K562 (cell line): ENCODE measurements around the gene SNAPC2. TPM values are rescaled to one million over a fixed set of nuclear protein-coding genes. Genes with fewer than 3 reads are reported as not detected.

Experiments
- ATF3 ChIP-seq, 2 experiments: fragments of 450-650 bp in 1 of 2; sonication (generic) in 1 of 2; formaldehyde crosslinking in 1 of 2; IDR thresholded peaks in 1 of 2; conservative IDR thresholded peaks in 1 of 2; 2 replicates each; pipeline versions ENCODE4 v1.6.1 to v1.8.1; 2016 to 2023; ENCODE audit warnings: mild to moderate bottlenecking in 2 of 2, moderate library complexity in 2 of 2, inconsistent platforms in 1 of 2, missing genetic modification reagents in 1 of 2
- CBFA2T2 ChIP-seq: fragments of 450-650 bp; conservative IDR thresholded peaks from 2 replicates; pipeline ENCODE4 v1.6.1; 2017; ENCODE audit warnings: mild to moderate bottlenecking
- CEBPZ ChIP-seq: fragments of 150-350 bp; IDR thresholded peaks from 2 replicates; pipeline ENCODE4 v1.6.1; 2014; ENCODE audit warnings: low read depth, mild to moderate bottlenecking, low read length, borderline replicate concordance
- CXXC5 ChIP-seq: fragments of 250-450 bp; sonication (Bioruptor Pico); IDR thresholded peaks from 2 replicates; pipeline ENCODE4 v1.8.0; 2022; ENCODE audit warnings: inconsistent platforms, mild to moderate bottlenecking, moderate library complexity
- GABPB2 ChIP-seq: fragments of 250-450 bp; sonication (Bioruptor Pico); conservative IDR thresholded peaks from 2 replicates; pipeline ENCODE4 v1.5.1; 2021; ENCODE audit warnings: mild to moderate bottlenecking
- GTF2B ChIP-seq: IDR thresholded peaks from 2 replicates; pipeline ENCODE4 v1.6.1; 2011; ENCODE audit not compliant: insufficient read length; ENCODE audit errors: extremely low read depth
- GTF2E2 ChIP-seq: fragments of 200-800 bp; sonication (Bioruptor generic); IDR thresholded peaks from 2 replicates; pipeline ENCODE4 v1.6.1; 2016; ENCODE audit warnings: missing genetic modification characterization, missing compliant biosample characterization
- KLF6 ChIP-seq: fragments of 250-450 bp; sonication (Bioruptor Pico); IDR thresholded peaks from 2 replicates; pipeline ENCODE4 v1.4.0; 2020; ENCODE audit warnings: mild to moderate bottlenecking, moderate library complexity, borderline replicate concordance
- MNT ChIP-seq, 2 experiments: fragments of 450-650 bp; conservative IDR thresholded peaks; 2 replicates each; pipeline ENCODE4 v1.6.1; 2017; ENCODE audit warnings: mild to moderate bottlenecking in 2 of 2, moderate library complexity in 2 of 2
- MTA1 ChIP-seq: fragments of 450-650 bp; IDR thresholded peaks from 2 replicates; pipeline ENCODE4 v1.6.1; 2017; ENCODE audit warnings: borderline replicate concordance
- NR4A1 ChIP-seq, 2 experiments: fragments of 250-450 bp in 1 of 2; fragments of 450-650 bp in 1 of 2; sonication (Bioruptor Pico) in 1 of 2; IDR thresholded peaks; 2 replicates each; pipeline versions ENCODE4 v1.4.0 to v1.6.1; 2016 to 2020; ENCODE audit warnings: mild to moderate bottlenecking in 2 of 2, missing compliant biosample characterization in 1 of 2, missing genetic modification characterization in 1 of 2, moderate library complexity in 1 of 2
- POLR2A ChIP-seq: fragments of 450-650 bp; conservative IDR thresholded peaks from 2 replicates; pipeline ENCODE4 v1.6.1; 2016
- RBFOX2 ChIP-seq: fragments of 200-400 bp; formaldehyde crosslinking; IDR thresholded peaks from 2 replicates; pipeline ENCODE4 v1.6.1; 2017; ENCODE audit warnings: low read depth, mild to moderate bottlenecking, low read length, moderate library complexity
- STAT5A ChIP-seq: IDR thresholded peaks from 2 replicates; pipeline ENCODE4 v1.6.1; 2012; ENCODE audit warnings: low read length, inconsistent platforms, borderline replicate concordance
- THRB ChIP-seq: fragments of 450-650 bp; formaldehyde crosslinking; conservative IDR thresholded peaks from 2 replicates; pipeline ENCODE4 v1.4.0; 2022; ENCODE audit warnings: mild to moderate bottlenecking, missing genetic modification characterization
- ZC3H4 ChIP-seq: sonication (generic); formaldehyde crosslinking; IDR thresholded peaks from 2 replicates; pipeline ENCODE4 v1.9.0; 2021; ENCODE audit warnings: missing genetic modification reagents, borderline replicate concordance
- ZNF143 ChIP-seq: sonication (generic); formaldehyde crosslinking; IDR thresholded peaks from 2 replicates; pipeline ENCODE4 v1.9.0; 2022; ENCODE audit warnings: mild to moderate bottlenecking, missing genetic modification reagents
- ZNF174 ChIP-seq: fragments of 250-450 bp; sonication (Bioruptor Pico); IDR thresholded peaks from 2 replicates; pipeline ENCODE4 v1.4.0; 2020; ENCODE audit warnings: mild to moderate bottlenecking
- ZNF224 ChIP-seq: sonication (generic); formaldehyde crosslinking; IDR thresholded peaks from 2 replicates; pipeline ENCODE4 v1.8.0; 2022; ENCODE audit warnings: mild to moderate bottlenecking, missing genetic modification reagents
- polyA plus RNA-seq, 8 experiments: library from polyadenylated mRNA; depleted of rRNA in 4 of 8; stranded (reverse) in 5 of 8; unstranded in 3 of 8; fragments of >200 nt; fragmentation: Nextera tagmentation in 2 of 8; fragmentation: Illumina TruSeq in 1 of 8; extraction: Ambion mirVana in 2 of 8; extraction: Trizol in 1 of 8; gene quantifications; 2 replicates each; pipeline versions ENCODE4 v1.2.1 to v1.2.3, GENCODE V29; 2011 to 2014; ENCODE audit warnings: inconsistent platforms in 1 of 8, missing spikeins in 1 of 8
- total RNA-seq, 7 experiments: library from RNA; depleted of rRNA in 6 of 7; stranded (reverse); fragments of >200 nt in 6 of 7; fragmentation: Illumina TruSeq in 2 of 7; extraction: Trizol in 2 of 7; gene quantifications; 2 replicates each; pipeline versions ENCODE4 v1.2.1 to v1.2.3, GENCODE V29; 2011 to 2021; ENCODE audit warnings: low replicate concordance in 1 of 7

SNAPC2 gene
- total and polyA plus RNA-seq, 9 of the 15 experiments (the other 6 are each of a cell fraction or from before 2014, with no cell fraction given) = 0.59 to 45.1 (median 15.3) TPM

- TF ChIP-seq GTF2B (no peak), ZNF224 (CRISPR knock-in tag) (no peak), MTA1 (peak; percentile 96), CXXC5 (peak; percentile 87), NR4A1 (CRISPR knock-in tag; IDR thresholded peaks at IDR 0.05) (0 out of 2 replicates have a peak, but pooled peaks have one; percentile 35), NR4A1 (tag; IDR thresholded peaks at IDR 0.05) (no peak), THRB (CRISPR knock-in tag) (0 out of 2 replicates have a peak, but pooled peaks have one; percentile 32), ZNF174 (CRISPR knock-in tag) (no peak), GABPB2 (CRISPR knock-in tag) (no peak), CEBPZ (peak; percentile 67; the same call in 1 of the 2 replicates), MNT (conservative IDR thresholded peaks at IDR 0.05) (peak; percentile 98 to 99), POLR2A (peak; percentile 95), ATF3 (IDR thresholded peaks at IDR 0.05) (peak; percentile 100), ATF3 (CRISPR knock-in tag; conservative IDR thresholded peaks at IDR 0.05) (peak; percentile 99), GTF2E2 (tag) (peak; percentile 76; the same call in 1 of the 2 replicates), RBFOX2 (peak; percentile 99), STAT5A (0 out of 2 replicates have a peak, but pooled peaks have one; percentile 9), ZNF143 (no peak), KLF6 (CRISPR knock-in tag) (no peak), ZC3H4 (CRISPR knock-in tag) (no peak), CBFA2T2 (no peak)
Observed at GRCh38 chr19:7943444-7944176, 23.5 kb downstream of the SNAPC2 start, which contains the start of gene TIMM44 (continued).
